SJSA1 (cell line): ENCODE measurements around the gene CLDN2. TPM values are rescaled to one million over a fixed set of nuclear protein-coding genes. Genes with fewer than 3 reads are reported as not detected.

Experiments
- DNase-seq, 2 experiments: peaks; one replicate each; pipeline ENCODE4 v3.0.0-alpha.2; 2015 to 2020; ENCODE audit warnings: low spot score in 2 of 2, low read depth in 1 of 2
- H3K27ac ChIP-seq: fragments of 250-450 bp; sonication (Bioruptor Pico); 2 replicates; pipeline ENCODE4 v1.5.1; 2020; ENCODE audit warnings: mild to moderate bottlenecking, moderate library complexity
- H3K27me3 ChIP-seq: fragments of 250-450 bp; sonication (Bioruptor Pico); replicated peaks from 2 replicates; pipeline ENCODE4 v1.5.1; 2020; ENCODE audit warnings: mild to moderate bottlenecking, moderate library complexity
- H3K36me3 ChIP-seq: fragments of 250-450 bp; sonication (Bioruptor Pico); 2 replicates; pipeline ENCODE4 v1.5.1; 2020; ENCODE audit warnings: mild to moderate bottlenecking
- H3K4me1 ChIP-seq: fragments of 250-450 bp; sonication (Bioruptor Pico); replicated peaks from 2 replicates; pipeline ENCODE4 v1.6.1; 2021; ENCODE audit warnings: mild to moderate bottlenecking
- H3K4me3 ChIP-seq: fragments of 250-450 bp; sonication (Bioruptor Pico); 2 replicates; pipeline ENCODE4 v1.5.1; 2020; ENCODE audit warnings: mild to moderate bottlenecking
- H3K9me3 ChIP-seq: fragments of 250-450 bp; sonication (Bioruptor Pico); replicated peaks from 2 replicates; pipeline ENCODE4 v1.5.1; 2020; ENCODE audit warnings: mild to moderate bottlenecking
- total RNA-seq: library from RNA; depleted of rRNA; stranded (reverse); fragments of >200 nt; shearing (Covaris generic); gene quantifications from 2 replicates; pipeline ENCODE4 v1.2.3, GENCODE V29; 2014

The CLDN2 gene
- total RNA-seq, 1 experiment from 2014 or later: 0.11 TPM

DNA sequence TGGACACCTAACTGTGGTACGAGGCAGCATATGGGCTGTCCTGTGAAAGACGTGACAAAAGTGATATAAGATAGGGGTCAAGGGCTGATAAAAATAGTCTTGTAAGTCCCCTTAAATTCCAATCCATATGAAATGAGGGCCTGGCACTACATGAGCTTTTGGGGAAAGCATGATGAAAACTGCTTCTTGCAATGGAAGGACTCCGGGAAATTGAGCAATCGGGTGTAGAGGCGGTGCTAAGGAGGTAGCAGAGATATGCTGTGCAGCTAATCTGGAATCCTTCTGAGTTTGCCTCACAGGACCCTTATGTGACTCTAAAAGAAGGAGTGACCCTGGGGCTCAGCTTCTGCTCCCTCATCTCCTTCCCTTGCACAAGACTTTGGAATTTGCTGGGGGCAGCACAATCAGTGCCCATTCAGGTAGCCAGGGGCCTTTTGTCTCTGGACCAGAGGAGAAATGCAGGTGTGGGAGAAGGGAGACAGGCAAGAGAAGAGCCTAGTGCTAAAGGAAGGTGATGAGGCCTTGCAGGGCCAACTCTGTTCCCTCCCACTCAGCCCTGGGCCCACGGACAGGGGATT lies 12.8 kb downstream of the CLDN2 start:
- H3K27ac ChIP-seq: no peak overlapping the region

DNA sequence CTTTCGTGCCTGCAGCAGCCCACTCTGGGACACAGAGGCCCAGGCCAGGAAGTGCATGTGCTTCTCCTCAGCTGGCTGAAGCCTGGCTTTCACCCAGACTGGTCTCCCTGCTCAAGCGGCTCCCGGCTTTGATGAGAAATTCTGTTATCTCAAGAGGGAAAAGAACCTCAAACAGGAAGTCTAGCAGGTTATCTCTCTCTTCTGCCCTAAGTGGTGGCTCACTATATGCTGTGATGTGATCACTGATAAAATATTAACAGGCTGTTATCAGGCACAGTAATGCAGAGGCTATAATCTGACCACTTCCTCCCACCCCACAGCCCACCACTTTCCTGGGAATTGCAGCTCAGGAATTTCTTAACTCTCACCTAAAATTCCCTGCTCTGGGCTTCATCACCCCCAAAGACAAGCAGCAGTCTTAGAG lies 13.3 kb downstream of the CLDN2 start:
- H3K27ac ChIP-seq: no peak overlapping the region
- H3K36me3 ChIP-seq: no peaks in the 10 kb centered on the region
- H3K9me3 ChIP-seq: no peaks in the 10 kb centered on the region
- no peak for DNase-seq
- no peak overlapping the region for H3K4me3 ChIP-seq
- no peaks in the 10 kb centered on the region for H3K27me3 ChIP-seq
- H3K4me1 ChIP-seq: peaks cover 31% of the 10 kb centered on the region

More for the DNA sequence above, 12.8 kb downstream of the CLDN2 start:
- Histone ChIP-seq H3K4me1 (peaks cover 31% of the 10 kb centered on the region), H3K9me3 (no peaks in the 10 kb centered on the region), H3K36me3 (no peaks in the 10 kb centered on the region), H3K4me3 (no peak overlapping the region), H3K27me3 (no peaks in the 10 kb centered on the region)
- no peak for DNase-seq

DNA sequence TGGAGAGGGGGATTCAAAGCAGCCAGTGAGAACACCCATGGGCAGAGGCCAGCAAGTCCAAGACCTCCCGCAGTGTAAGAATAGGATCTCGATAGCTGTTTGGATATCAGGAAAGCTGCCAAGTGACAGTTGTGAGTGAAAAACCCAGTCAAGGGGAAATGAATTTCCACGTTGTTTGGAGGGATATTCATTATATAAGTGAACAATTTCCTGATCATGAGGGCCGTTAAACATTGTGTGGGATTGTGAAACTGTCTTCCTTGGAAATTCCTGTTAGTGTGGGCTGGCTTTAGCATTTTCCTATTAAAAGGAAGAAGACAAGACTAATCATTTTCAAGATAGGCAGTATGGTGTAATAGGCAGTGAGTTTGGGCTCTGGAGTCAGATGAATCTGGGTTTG lies 15.0 kb downstream of the CLDN2 start:
- peaks cover 31% of the 10 kb centered on the region for H3K4me1 ChIP-seq
- H3K36me3 ChIP-seq: no peaks in the 10 kb centered on the region
- H3K27me3 ChIP-seq: no peaks in the 10 kb centered on the region
- H3K27ac ChIP-seq: peak overlapping the region; percentile 60
- peak; percentile 45 to 47 for DNase-seq
- no peak overlapping the region for H3K4me3 ChIP-seq
- H3K9me3 ChIP-seq: no peaks in the 10 kb centered on the region

DNA sequence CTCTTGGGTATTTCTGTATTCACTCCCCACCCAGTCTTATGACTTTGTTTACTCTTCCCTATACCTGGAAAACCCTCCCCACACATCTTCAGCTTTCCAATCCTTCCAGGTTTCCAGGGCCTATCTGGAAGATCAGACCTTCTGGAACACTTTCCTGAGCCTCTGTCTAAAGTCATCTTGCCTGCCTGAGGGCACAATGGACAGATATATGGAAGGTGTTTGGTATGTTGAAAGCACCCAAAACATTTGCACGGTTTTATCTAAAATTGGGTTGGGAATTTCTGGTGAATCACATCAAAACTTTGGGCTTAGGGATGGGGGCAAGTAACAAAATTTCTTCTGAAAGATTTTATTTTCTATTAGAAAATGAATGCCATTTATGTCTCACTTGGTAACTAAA lies 16.0 kb downstream of the CLDN2 start:
- Histone ChIP-seq H3K4me1 (peaks cover 31% of the 10 kb centered on the region), H3K27ac (no peak overlapping the region), H3K36me3 (no peaks in the 10 kb centered on the region; the same call in 1 of the 2 replicates), H3K4me3 (no peak overlapping the region), H3K27me3 (no peaks in the 10 kb centered on the region), H3K9me3 (no peaks in the 10 kb centered on the region)
- no peak for DNase-seq

DNA sequence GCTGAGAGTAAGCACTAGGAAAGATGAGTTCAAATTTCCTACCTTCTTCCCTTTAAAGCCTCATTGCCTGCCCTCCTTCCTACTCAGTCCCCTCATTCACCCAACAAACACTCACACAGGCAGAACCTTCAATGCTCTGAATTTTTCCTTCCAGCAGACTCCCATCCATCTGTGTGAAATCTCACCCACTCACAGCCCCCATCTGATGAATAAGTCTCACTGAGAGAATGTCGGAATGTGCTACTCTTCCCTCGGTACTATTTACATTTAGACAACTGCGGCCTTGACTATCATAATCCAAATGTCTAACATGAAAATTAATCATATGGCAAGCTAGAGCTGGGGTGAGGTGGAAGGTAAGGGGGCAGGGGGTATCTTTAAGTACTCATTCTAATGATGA lies 19.4 kb downstream of the CLDN2 start:
- H3K36me3 ChIP-seq: no peaks in the 10 kb centered on the region; the same call in 1 of the 2 replicates
- DNase-seq: no peak

DNA sequence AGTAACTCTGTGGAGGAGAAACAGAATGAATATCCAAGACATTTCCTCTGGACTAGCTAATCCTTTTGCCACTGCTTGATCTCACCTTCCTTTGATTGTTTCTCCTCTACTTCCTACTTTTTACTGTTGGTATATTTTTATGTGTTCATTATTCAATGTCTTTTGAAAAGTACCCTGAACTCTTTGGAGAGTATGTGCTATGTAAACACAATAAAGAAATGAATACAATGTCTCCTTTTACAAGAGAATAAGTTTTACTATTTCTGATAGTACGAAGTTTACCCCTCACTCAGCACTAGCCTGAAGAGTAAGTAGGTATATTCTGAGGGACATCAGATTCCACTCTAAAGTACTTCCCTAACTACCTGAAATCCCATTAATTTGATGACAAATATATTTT lies 19.9 kb downstream of the CLDN2 start:
- no peaks in the 10 kb centered on the region for H3K27me3 ChIP-seq
- H3K27ac ChIP-seq: no peak overlapping the region
- H3K36me3 ChIP-seq: no peaks in the 10 kb centered on the region; the same call in 1 of the 2 replicates
- H3K9me3 ChIP-seq: no peaks in the 10 kb centered on the region
- peaks cover 12% of the 10 kb centered on the region for H3K4me1 ChIP-seq
- DNase-seq: no peak
- H3K4me3 ChIP-seq: no peak overlapping the region

More for the DNA sequence above, 19.4 kb downstream of the CLDN2 start:
- Histone ChIP-seq H3K4me3 (no peak overlapping the region), H3K27me3 (no peaks in the 10 kb centered on the region), H3K4me1 (peaks cover 15% of the 10 kb centered on the region), H3K9me3 (no peaks in the 10 kb centered on the region), H3K27ac (no peak overlapping the region)

DNA sequence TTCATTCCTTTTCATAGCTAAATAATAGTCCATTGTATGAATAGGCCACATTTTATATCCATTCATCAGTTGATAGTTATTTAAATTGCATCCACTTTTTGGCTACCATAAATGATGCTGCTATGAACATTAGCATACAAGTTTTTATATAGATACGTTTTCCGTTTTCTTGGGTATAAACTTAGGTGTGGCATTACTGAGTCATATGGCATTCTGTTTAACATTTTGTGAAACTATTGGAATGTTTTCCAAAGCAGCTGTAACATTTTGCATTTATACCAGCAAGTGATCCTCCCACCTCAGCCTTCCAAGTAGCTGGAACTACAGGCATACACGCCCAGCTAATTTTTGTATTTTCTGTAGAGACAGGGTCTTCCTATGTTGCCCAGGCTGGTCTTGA lies 26.3 kb downstream of the CLDN2 start:
- no peaks in the 10 kb centered on the region for H3K9me3 ChIP-seq
- no peak overlapping the region for H3K27ac ChIP-seq
- no peaks in the 10 kb centered on the region for H3K27me3 ChIP-seq
- no peak overlapping the region for H3K4me3 ChIP-seq
- H3K4me1 ChIP-seq: no peaks in the 10 kb centered on the region
- no peaks in the 10 kb centered on the region for H3K36me3 ChIP-seq
- DNase-seq: no peak

DNA sequence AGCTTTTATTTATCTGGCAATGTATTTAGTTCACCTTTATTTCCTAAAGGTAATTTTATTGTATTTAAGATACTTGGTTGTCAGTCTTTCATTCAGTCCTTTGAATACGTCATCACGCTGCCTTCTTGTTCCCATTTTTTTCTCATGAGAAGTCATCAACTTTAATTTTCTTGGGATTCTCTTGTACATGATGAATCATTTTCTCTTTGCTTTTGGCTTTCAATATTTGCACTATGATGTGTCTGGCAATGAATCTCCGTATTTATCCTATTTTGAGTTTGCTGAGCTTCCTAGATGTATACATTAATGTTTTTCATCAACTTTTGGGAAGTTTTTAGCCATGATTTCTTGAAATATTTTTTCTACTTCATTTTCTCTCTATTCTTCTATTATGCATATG lies 28.4 kb downstream of the CLDN2 start:
- Histone ChIP-seq H3K4me1 (no peaks in the 10 kb centered on the region), H3K9me3 (no peaks in the 10 kb centered on the region)
- no peak for DNase-seq

DNA sequence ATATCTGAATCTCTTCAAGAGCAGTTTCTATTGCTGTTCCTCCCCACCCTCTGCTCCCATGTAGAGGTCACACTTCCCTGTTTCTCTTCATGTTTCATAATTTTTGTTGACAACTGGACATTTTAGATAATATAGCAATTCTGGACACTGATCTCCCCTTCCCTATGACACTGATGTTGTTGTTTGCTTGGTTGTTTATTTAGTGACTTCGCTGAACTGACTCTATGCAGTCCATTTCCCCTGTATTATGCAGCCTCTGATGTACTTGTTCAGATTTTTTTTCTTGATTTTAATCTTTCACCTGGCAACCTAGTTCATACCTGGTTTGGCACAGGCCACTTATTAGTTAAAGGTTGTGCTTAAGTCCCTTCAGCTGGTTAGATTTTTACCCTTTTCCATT lies 29.2 kb downstream of the CLDN2 start:
- H3K27me3 ChIP-seq: no peaks in the 10 kb centered on the region
- no peak overlapping the region for H3K27ac ChIP-seq
- H3K4me1 ChIP-seq: no peaks in the 10 kb centered on the region; the same call in 1 of the 2 replicates
- no peak for DNase-seq
- no peak overlapping the region for H3K4me3 ChIP-seq
- H3K9me3 ChIP-seq: no peaks in the 10 kb centered on the region
- H3K36me3 ChIP-seq: peaks cover 7% of the 10 kb centered on the region

More for the DNA sequence above, 28.4 kb downstream of the CLDN2 start:
- H3K4me3 ChIP-seq: no peak overlapping the region
- no peak overlapping the region for H3K27ac ChIP-seq
- H3K36me3 ChIP-seq: no peaks in the 10 kb centered on the region
- H3K27me3 ChIP-seq: no peaks in the 10 kb centered on the region

DNA sequence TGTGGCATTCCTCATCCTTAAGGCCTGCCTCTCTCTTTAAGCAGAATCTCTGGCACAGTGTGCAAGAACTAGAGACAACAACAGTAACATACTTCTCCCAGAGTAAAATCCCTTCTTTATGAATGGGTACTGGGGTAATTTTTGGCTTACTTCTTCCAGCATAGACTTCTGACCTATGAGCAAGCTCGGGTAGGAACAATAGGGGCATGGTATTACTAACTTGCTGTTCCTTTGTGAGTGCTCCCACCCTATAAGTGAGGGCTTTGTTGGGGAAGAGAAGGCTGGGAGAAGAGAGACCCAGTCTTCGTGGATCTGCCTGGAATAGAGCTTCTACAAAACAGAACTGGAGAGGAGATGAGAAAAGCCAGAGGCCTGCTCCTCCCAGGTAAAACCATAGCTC lies 30.2 kb downstream of the CLDN2 start:
- Histone ChIP-seq H3K27me3 (no peaks in the 10 kb centered on the region), H3K36me3 (peaks cover 12% of the 10 kb centered on the region), H3K4me3 (no peak overlapping the region), H3K4me1 (peaks cover 9% of the 10 kb centered on the region), H3K27ac (no peak overlapping the region), H3K9me3 (no peaks in the 10 kb centered on the region)
- no peak for DNase-seq

DNA sequence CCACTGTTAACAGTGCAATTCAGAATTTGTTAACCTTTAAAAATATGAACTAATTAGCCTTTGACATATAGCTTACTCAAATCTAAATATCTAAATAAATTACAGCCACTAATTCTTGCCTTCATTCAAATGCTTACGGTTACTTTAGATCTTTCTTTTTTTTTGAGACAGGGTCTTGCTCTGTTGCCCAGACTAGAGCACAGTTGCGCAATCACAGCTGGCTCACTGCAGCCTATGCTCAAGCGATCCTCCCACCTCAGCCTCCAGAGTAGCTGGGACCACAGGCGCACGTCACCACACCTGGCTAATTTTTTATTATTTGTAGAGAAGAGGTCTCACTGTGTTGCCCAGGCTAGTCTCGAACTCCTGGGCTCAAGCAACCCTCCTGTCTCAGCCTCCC lies 31.0 kb downstream of the CLDN2 start:
- Histone ChIP-seq H3K36me3 (peaks cover 12% of the 10 kb centered on the region), H3K9me3 (no peaks in the 10 kb centered on the region), H3K27me3 (no peaks in the 10 kb centered on the region), H3K27ac (no peak overlapping the region), H3K4me1 (peaks cover 12% of the 10 kb centered on the region), H3K4me3 (no peak overlapping the region)
- no peak for DNase-seq

DNA sequence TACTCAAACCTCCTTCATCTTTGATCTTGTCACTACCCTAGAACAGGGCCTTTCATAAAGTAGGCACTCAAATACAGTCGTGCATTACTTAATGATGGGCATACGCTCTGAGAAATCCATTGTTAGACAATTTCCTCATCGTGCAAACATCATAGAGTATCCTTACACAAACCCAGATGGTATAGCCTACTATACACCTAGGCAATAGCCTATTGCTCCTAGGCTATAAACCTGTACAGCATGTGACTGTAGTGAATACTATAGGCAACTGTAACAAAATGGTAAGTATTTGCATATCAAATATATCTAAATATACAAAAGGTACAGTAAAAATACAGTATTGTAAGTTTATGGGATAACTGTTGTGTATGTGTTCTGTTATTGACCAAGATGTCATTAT lies 31.9 kb downstream of the CLDN2 start:
- no peak for DNase-seq
- H3K9me3 ChIP-seq: no peaks in the 10 kb centered on the region
- no peaks in the 10 kb centered on the region for H3K27me3 ChIP-seq
- no peak overlapping the region for H3K27ac ChIP-seq
- H3K4me3 ChIP-seq: no peak overlapping the region
- H3K4me1 ChIP-seq: peaks cover 12% of the 10 kb centered on the region
- peaks cover 12% of the 10 kb centered on the region for H3K36me3 ChIP-seq

DNA sequence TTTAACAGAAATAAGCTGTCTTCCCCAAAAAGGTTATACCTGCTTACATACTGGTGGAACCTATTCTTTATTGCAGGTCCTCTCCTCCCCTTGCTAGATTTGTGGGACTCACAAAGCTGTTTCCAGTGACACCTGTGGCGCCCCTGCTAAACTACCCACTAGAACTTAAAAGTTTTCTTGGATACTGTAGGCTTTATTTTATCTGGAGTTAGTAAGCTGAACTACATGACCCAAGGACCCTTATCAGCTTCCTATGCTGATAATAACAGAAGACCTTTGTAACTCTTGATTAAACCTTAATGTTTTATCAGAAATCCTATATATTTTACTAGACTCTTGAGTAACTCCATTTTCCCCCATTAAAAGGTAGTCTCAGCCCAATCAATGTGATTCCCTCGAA lies 32.3 kb downstream of the CLDN2 start:
- Histone ChIP-seq H3K36me3 (peaks cover 12% of the 10 kb centered on the region), H3K4me3 (no peak overlapping the region), H3K27me3 (no peaks in the 10 kb centered on the region), H3K27ac (no peak overlapping the region), H3K4me1 (peaks cover 12% of the 10 kb centered on the region), H3K9me3 (no peaks in the 10 kb centered on the region)
- no peak for DNase-seq

DNA sequence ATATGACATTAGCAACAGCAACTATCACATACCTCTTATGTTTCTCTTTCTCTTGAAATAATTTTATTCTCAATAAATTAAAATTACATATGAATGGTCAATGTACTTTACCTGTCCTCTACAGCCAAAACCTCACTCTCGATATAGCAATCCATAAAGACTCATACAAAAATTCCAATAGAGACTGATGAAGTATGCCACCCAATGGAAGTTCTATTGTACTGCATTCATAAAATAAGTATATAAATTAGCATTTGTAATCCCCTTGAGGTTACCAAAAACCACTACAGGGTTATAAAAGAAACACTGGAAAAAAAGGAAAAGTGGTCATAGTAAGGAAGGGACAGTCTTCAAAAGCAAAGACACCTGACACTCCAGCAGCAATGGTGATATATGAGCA lies 32.8 kb downstream of the CLDN2 start:
- H3K27ac ChIP-seq: no peak overlapping the region
- DNase-seq: no peak
- H3K4me3 ChIP-seq: no peak overlapping the region
- no peaks in the 10 kb centered on the region for H3K27me3 ChIP-seq
- H3K9me3 ChIP-seq: no peaks in the 10 kb centered on the region
- peaks cover 12% of the 10 kb centered on the region for H3K4me1 ChIP-seq
- H3K36me3 ChIP-seq: peaks cover 12% of the 10 kb centered on the region

DNA sequence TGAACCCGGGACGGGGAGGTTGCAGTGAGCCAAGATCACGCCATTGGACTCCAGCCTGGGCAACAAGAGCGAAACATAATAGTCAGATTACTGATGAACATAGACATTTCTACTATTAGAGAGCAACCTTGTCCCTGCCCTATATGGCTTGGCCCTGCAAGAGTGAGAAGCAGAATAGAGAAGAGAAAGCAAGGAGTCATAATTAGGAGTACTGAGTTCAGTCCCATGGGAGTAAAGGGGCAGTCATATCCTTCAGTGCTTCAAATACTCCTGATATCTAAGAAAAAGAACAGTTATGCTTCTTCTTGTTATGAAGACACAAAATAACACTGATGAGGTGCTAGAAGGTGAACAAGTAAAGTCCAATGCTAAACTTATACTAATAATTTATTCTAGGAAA lies 33.8 kb downstream of the CLDN2 start:
- Histone ChIP-seq H3K27me3 (no peaks in the 10 kb centered on the region), H3K4me1 (peaks cover 12% of the 10 kb centered on the region), H3K36me3 (peaks cover 12% of the 10 kb centered on the region), H3K4me3 (no peak overlapping the region), H3K27ac (no peak overlapping the region), H3K9me3 (no peaks in the 10 kb centered on the region)
- no peak for DNase-seq
